H1 (cell line): ENCODE results near the gene CYP2J2. TPM values are rescaled to one million over a fixed set of nuclear protein-coding genes. Genes with fewer than 3 reads are reported as not detected.

Source experiments
- CTCF ChIA-PET: fragments of 300-600 bp; sonication (Branson Sonifier 250); formaldehyde crosslinking; loops from one replicate; lab custom pipeline; 2021; ENCODE audit not compliant: partially characterized antibody; lab: Charles Lee
- POLR2A ChIA-PET: fragments of 300-600 bp; sonication (Branson Sonifier 250); formaldehyde crosslinking; loops from one replicate; lab custom pipeline; 2021; ENCODE audit warnings: inconsistent platforms; ENCODE audit not compliant: partially characterized antibody; lab: Charles Lee
- DNase-seq, 2 experiments: peaks; one replicate each; pipeline versions ENCODE4 v3.0.0 to v3.0.0-alpha.2; 2010 to 2022; ENCODE audit warnings: low spot score in 2 of 2, low read depth in 1 of 2, mixed read lengths in 1 of 2
- FAIRE-seq: peaks from 2 replicates; lab custom pipeline; 2011; peaks lifted over from hg19 to GRCh38; lab: Jason Lieb, UNC
- H2AFZ ChIP-seq: 2 replicates; pipeline ENCODE4 v1.8.1; 2012; ENCODE audit warnings: low read length, inconsistent platforms
- H2AK5ac ChIP-seq: 2 replicates; pipeline ENCODE4 v1.6.1; 2013; ENCODE audit warnings: low read depth, low read length
- H2BK120ac ChIP-seq: replicated peaks from 2 replicates; pipeline ENCODE3; 2013; ENCODE audit warnings: low read depth, low read length, inconsistent platforms
- H2BK12ac ChIP-seq: 2 replicates; pipeline ENCODE4 v1.6.1; 2013; ENCODE audit warnings: low read depth, low read length
- H2BK15ac ChIP-seq: 2 replicates; pipeline ENCODE4 v1.6.1; 2013; ENCODE audit warnings: low read length
- H2BK20ac ChIP-seq: 2 replicates; pipeline ENCODE4 v1.6.1; 2013; ENCODE audit warnings: low read length
- H2BK5ac ChIP-seq: 2 replicates; pipeline ENCODE4 v1.6.1; 2013; ENCODE audit warnings: low read depth, low read length
- H3K14ac ChIP-seq: 2 replicates; pipeline ENCODE4 v1.6.1; 2013; ENCODE audit warnings: inconsistent platforms; ENCODE audit not compliant: insufficient read length
- H3K18ac ChIP-seq: 2 replicates; pipeline ENCODE4 v1.6.1; 2013; ENCODE audit warnings: low read length; ENCODE audit errors: extremely low read depth
- H3K23ac ChIP-seq: 2 replicates; pipeline ENCODE4 v1.6.1; 2013; ENCODE audit warnings: inconsistent platforms; ENCODE audit not compliant: insufficient read length
- H3K23me2 ChIP-seq: 2 replicates; pipeline ENCODE4 v1.6.1; 2013; ENCODE audit warnings: low read depth, low read length
- H3K27ac ChIP-seq: 2 replicates; pipeline ENCODE4 v1.6.1; 2011; ENCODE audit warnings: low read depth, low read length, inconsistent platforms
- H3K27me3 ChIP-seq, 4 experiments: replicated peaks in 1 of 4; 1 replicate in 1 of 4; 2 replicates in 3 of 4; pipeline versions ENCODE4 v1.6.1 to v1.8.1; 2011 to 2013; ENCODE audit warnings: low read length in 3 of 4, mild to moderate bottlenecking in 3 of 4, inconsistent platforms in 2 of 4, mixed read lengths in 2 of 4, moderate library complexity in 1 of 4; ENCODE audit not compliant: control insufficient read depth in 3 of 4, insufficient read depth in 3 of 4; ENCODE audit errors: extremely low read depth in 1 of 4
- H3K36me3 ChIP-seq, 4 experiments: 2 replicates each; pipeline versions ENCODE4 v1.6.1 to v1.8.1; 2011 to 2013; ENCODE audit warnings: mild to moderate bottlenecking in 4 of 4, low read length in 3 of 4, moderate library complexity in 2 of 4, control low read depth in 1 of 4, inconsistent platforms in 1 of 4; ENCODE audit not compliant: insufficient read depth in 4 of 4, control insufficient read depth in 2 of 4
- H3K4ac ChIP-seq: replicated peaks from 2 replicates; pipeline ENCODE3; 2013; ENCODE audit warnings: low read length, low read depth, mixed read lengths, inconsistent platforms; ENCODE audit not compliant: insufficient read length
- H3K4me1 ChIP-seq, 4 experiments: replicated peaks in 1 of 4; 1 replicate in 1 of 4; 2 replicates in 3 of 4; pipeline versions ENCODE4 v1.6.1 to v1.8.1; 2011 to 2013; ENCODE audit warnings: low read length in 3 of 4, inconsistent platforms in 2 of 4, mixed read lengths in 1 of 4; ENCODE audit not compliant: insufficient read depth in 4 of 4, control insufficient read depth in 3 of 4
- H3K4me2 ChIP-seq, 2 experiments: 2 replicates each; pipeline versions ENCODE4 v1.6.1 to v1.8.1; 2011 to 2013; ENCODE audit warnings: low read depth in 2 of 2, low read length in 2 of 2, control low read depth in 1 of 2, inconsistent platforms in 1 of 2, mild to moderate bottlenecking in 1 of 2; ENCODE audit not compliant: insufficient read depth in 1 of 2
- H3K4me3 ChIP-seq, 4 experiments: fragments of 200-600, 300-600 bp in 1 of 4; sonication (generic), shearing (Covaris generic), sonication (Bioruptor Twin) in 1 of 4; 2 replicates each; pipeline versions ENCODE4 v1.5.1 to v1.8.1; 2011 to 2016; ENCODE audit warnings: low read length in 4 of 4, low read depth in 3 of 4, control low read depth in 2 of 4, inconsistent platforms in 2 of 4, mild to moderate bottlenecking in 2 of 4, mixed read lengths in 1 of 4, moderate library complexity in 1 of 4; ENCODE audit not compliant: insufficient read depth in 2 of 4; ENCODE audit errors: extremely low read depth in 1 of 4
- H3K56ac ChIP-seq: replicated peaks from 2 replicates; pipeline ENCODE3; 2013; ENCODE audit warnings: low read depth, mild to moderate bottlenecking, mixed read lengths, low read length, inconsistent platforms; ENCODE audit not compliant: insufficient read length
- H3K79me1 ChIP-seq: 2 replicates; pipeline ENCODE4 v1.6.1; 2013; ENCODE audit warnings: low read depth, low read length, control low read depth
- H3K79me2 ChIP-seq, 2 experiments: 2 replicates each; pipeline versions ENCODE4 v1.6.1 to v1.8.1; 2012 to 2013; ENCODE audit warnings: low read length in 2 of 2, mild to moderate bottlenecking in 2 of 2, inconsistent platforms in 1 of 2; ENCODE audit not compliant: insufficient read depth in 2 of 2, control insufficient read depth in 1 of 2
- H3K9ac ChIP-seq, 4 experiments: replicated peaks in 1 of 4; 1 replicate in 1 of 4; 2 replicates in 3 of 4; pipeline versions ENCODE4 v1.6.1 to v1.8.1; 2011 to 2013; ENCODE audit warnings: low read depth in 3 of 4, low read length in 3 of 4, control low read depth in 2 of 4, mild to moderate bottlenecking in 2 of 4, moderate library complexity in 2 of 4, inconsistent platforms in 1 of 4; ENCODE audit errors: extremely low read depth in 1 of 4
- H3K9me3 ChIP-seq, 2 experiments: 2 replicates each; pipeline versions ENCODE4 v1.6.1 to v1.8.1; 2012 to 2013; ENCODE audit warnings: mild to moderate bottlenecking in 2 of 2, moderate library complexity in 2 of 2, control low read depth in 1 of 2, inconsistent platforms in 1 of 2, low read depth in 1 of 2, low read length in 1 of 2, mixed read lengths in 1 of 2; ENCODE audit not compliant: insufficient read depth in 2 of 2
- H4K20me1 ChIP-seq, 2 experiments: replicated peaks in 1 of 2; 2 replicates each; pipeline versions ENCODE3 to v1.8.1; 2011 to 2013; ENCODE audit warnings: inconsistent platforms in 2 of 2, low read length in 2 of 2, mild to moderate bottlenecking in 1 of 2; ENCODE audit not compliant: insufficient read depth in 2 of 2, control insufficient read depth in 1 of 2
- H4K5ac ChIP-seq: 2 replicates; pipeline ENCODE4 v1.6.1; 2013; ENCODE audit warnings: low read length, low read depth, mixed read lengths, inconsistent platforms; ENCODE audit not compliant: insufficient read length
- H4K8ac ChIP-seq: 2 replicates; pipeline ENCODE4 v1.8.0; 2013; ENCODE audit warnings: mild to moderate bottlenecking, moderate library complexity, low read length, inconsistent platforms; ENCODE audit not compliant: insufficient read depth; ENCODE audit errors: extremely low read depth
- H4K91ac ChIP-seq: replicated peaks from 2 replicates; pipeline ENCODE3; 2013; ENCODE audit warnings: low read length, mixed read lengths, inconsistent platforms; ENCODE audit not compliant: insufficient read length
- BRCA1 ChIP-seq: IDR thresholded peaks from 2 replicates; pipeline ENCODE4 v1.6.1; 2012; ENCODE audit warnings: low read depth, low read length, improper control_type of control experiment
- CEBPB ChIP-seq: IDR thresholded peaks from 2 replicates; pipeline ENCODE4 v1.6.1; 2012; ENCODE audit warnings: low read depth, low read length
- CREB1 ChIP-seq: IDR thresholded peaks from 2 replicates; pipeline ENCODE4 v1.6.1; 2012; ENCODE audit warnings: inconsistent platforms
- HDAC2 ChIP-seq, 2 experiments: fragments of 300-600 bp in 1 of 2; sonication (generic) in 1 of 2; IDR thresholded peaks; 2 replicates each; pipeline ENCODE4 v1.6.1; 2011 to 2012; ENCODE audit warnings: low read depth in 2 of 2, low read length in 2 of 2, mild to moderate bottlenecking in 2 of 2, moderate library complexity in 2 of 2, borderline replicate concordance in 1 of 2, inconsistent platforms in 1 of 2
- JUN ChIP-seq: IDR thresholded peaks from 2 replicates; pipeline ENCODE4 v1.6.1; 2011; ENCODE audit warnings: low read depth, mild to moderate bottlenecking, improper control_type of control experiment, low read length
- JUND ChIP-seq: IDR thresholded peaks from 2 replicates; pipeline ENCODE4 v1.6.1; 2011; ENCODE audit warnings: mild to moderate bottlenecking, improper control_type of control experiment, low read length
- SP4 ChIP-seq: IDR thresholded peaks from 2 replicates; pipeline ENCODE4 v1.6.1; 2012; ENCODE audit warnings: low read length, inconsistent platforms
- TAF7 ChIP-seq: optimal IDR thresholded peaks from 2 replicates; pipeline ENCODE3; 2011; ENCODE audit warnings: low read depth, mild to moderate bottlenecking, inconsistent platforms, low read length, moderate library complexity, borderline replicate concordance
- ZNF274 ChIP-seq: IDR thresholded peaks from 2 replicates; pipeline ENCODE4 v1.7.0; 2012; ENCODE audit warnings: low read length, borderline replicate concordance; ENCODE audit errors: extremely low read depth
- WGBS, 2 experiments: shearing (Covaris generic) in 1 of 2; methylation state at CpG; one replicate each; pipeline versions ENCODE4 v1.1.6 to v1.1.7; 2013 to 2015; ENCODE audit warnings: low lambda C conversion rate in 2 of 2, mixed read lengths in 2 of 2, inconsistent platforms in 1 of 2, low coverage in 1 of 2, missing lambda C conversion rate in 1 of 2; ENCODE audit not compliant: insufficient replicate concordance in 2 of 2, insufficient coverage in 1 of 2, insufficient read length in 1 of 2; ENCODE audit errors: extremely low coverage in 1 of 2, missing lambda C conversion rate in 1 of 2; 5-methylcytosine and 5-hydroxymethylcytosine counted together
- polyA plus RNA-seq, 7 experiments: library from polyadenylated mRNA; depleted of rRNA in 3 of 7; stranded (reverse) in 5 of 7; unstranded in 2 of 7; fragments of >200 nt in 5 of 7; fragments of 200-250 nt in 2 of 7; gene quantifications; 1 replicate in 5 of 7; 2 replicates in 1 of 7; 4 replicates in 1 of 7; pipeline versions ENCODE4 v1.2.1 to v1.2.3, GENCODE V29; 2011 to 2013; ENCODE audit warnings: missing spikeins in 2 of 7, mixed read lengths in 2 of 7
- total RNA-seq: library from RNA; stranded (reverse); fragmentation: NEBNext Ultra II Directional; extraction: Animal tissue kit (Norgen Biotek cat#: 25700); gene quantifications from 2 replicates; pipeline ENCODE4 v1.2.1, GENCODE V29; 2021
- TF ChIP-seq, protein P1 (sequence below): IDR thresholded peaks from 2 replicates; pipeline ENCODE4 v1.6.1; 2011; ENCODE audit warnings: low read length, improper control_type of control experiment
- TF ChIP-seq, protein P2 (sequence below), 3 experiments: IDR thresholded peaks; 1 replicate in 2 of 3; 2 replicates in 1 of 3; pipeline versions ENCODE4 v1.5.1 to v1.6.1; 2011; ENCODE audit warnings: low read length in 3 of 3, mild to moderate bottlenecking in 3 of 3, inconsistent platforms in 2 of 3, low read depth in 1 of 3, moderate library complexity in 1 of 3; ENCODE audit not compliant: insufficient read depth in 1 of 3; ENCODE audit errors: control extremely low read depth in 1 of 3

Gene CYP2J2
- total and polyA plus RNA-seq, 2 of the 8 experiments (the other 6 are each of a cell fraction or from before 2014, with no cell fraction given), result 0.59 to 2.1 TPM

DNA sequence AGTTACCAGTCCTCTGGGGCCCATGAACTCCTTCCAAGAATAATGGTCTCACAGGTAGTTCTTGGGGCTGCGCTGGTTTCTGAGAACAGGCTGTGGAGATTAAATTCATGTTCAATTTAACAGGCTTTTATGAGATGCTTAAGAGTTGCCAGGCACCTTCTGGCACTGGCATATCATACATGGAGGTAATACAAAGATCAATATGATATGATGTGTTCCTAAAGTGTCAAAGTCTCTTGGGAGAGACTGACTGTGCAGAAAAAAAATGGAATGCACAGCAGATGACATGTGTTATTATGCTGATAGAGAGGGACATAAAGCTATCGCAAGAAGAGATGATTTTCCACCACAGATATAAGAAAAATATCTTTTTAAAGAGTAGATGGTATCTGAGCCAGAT lies 6.8 kb downstream of the CYP2J2 start:
- no peak overlapping the region for H3K4me2 ChIP-seq
- H2BK120ac ChIP-seq, result no peak overlapping the region
- no peak overlapping the region for H3K9ac ChIP-seq
- no peak overlapping the region for H3K4me3 ChIP-seq
- no peaks in the 10 kb centered on the region for H3K79me1 ChIP-seq
- H3K27me3 ChIP-seq, result no peaks in the 10 kb centered on the region
- CTCF ChIA-PET, result interaction anchor here (1.0 to 3.6 kb wide), 4 partner anchors 16 to 41 kb away, joined by 3 to 14 read pairs (median 10); no protein-coding TSS in a partner anchor
- H2BK15ac ChIP-seq, result no peak overlapping the region
- H3K79me2 ChIP-seq, result no peaks in the 10 kb centered on the region
- H3K56ac ChIP-seq, result no peak overlapping the region
- H3K23ac ChIP-seq, result no peak overlapping the region
- WGBS, 2 experiments, result 93% methylated on average over 2 of the region's 2 CpGs; no CpG with 5 or more reads in 1 of the 2 experiments
- no peak overlapping the region for H4K5ac ChIP-seq
- H3K4me1 ChIP-seq, result no peaks in the 10 kb centered on the region
- H2BK20ac ChIP-seq, result no peak overlapping the region
- H3K14ac ChIP-seq, result no peak overlapping the region
- no peak overlapping the region for H3K18ac ChIP-seq
- no peaks in the 10 kb centered on the region for H3K9me3 ChIP-seq
- FAIRE-seq (no peak), DNase-seq (no peak)
- peaks cover 2% of the 10 kb centered on the region; the same call in 1 of the 2 replicates for H3K23me2 ChIP-seq
- no peaks in the 10 kb centered on the region for H4K20me1 ChIP-seq
- H3K36me3 ChIP-seq, result no peaks in the 10 kb centered on the region
- no peak overlapping the region for H4K8ac ChIP-seq
- no peak overlapping the region for H2BK12ac ChIP-seq
- no peak overlapping the region for H2AFZ ChIP-seq
- no peak overlapping the region for H4K91ac ChIP-seq
- H3K27ac ChIP-seq, result no peak overlapping the region
- H3K4ac ChIP-seq, result no peak overlapping the region
- H2AK5ac ChIP-seq, result no peak overlapping the region
- no peak overlapping the region for H2BK5ac ChIP-seq
- POLR2A ChIA-PET, result no interaction called here
- no peak for TF ChIP-seq JUN
- TF ChIP-seq, protein P1, sequence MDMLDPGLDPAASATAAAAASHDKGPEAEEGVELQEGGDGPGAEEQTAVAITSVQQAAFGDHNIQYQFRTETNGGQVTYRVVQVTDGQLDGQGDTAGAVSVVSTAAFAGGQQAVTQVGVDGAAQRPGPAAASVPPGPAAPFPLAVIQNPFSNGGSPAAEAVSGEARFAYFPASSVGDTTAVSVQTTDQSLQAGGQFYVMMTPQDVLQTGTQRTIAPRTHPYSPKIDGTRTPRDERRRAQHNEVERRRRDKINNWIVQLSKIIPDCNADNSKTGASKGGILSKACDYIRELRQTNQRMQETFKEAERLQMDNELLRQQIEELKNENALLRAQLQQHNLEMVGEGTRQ, result no peak
- TF ChIP-seq, protein P2, sequence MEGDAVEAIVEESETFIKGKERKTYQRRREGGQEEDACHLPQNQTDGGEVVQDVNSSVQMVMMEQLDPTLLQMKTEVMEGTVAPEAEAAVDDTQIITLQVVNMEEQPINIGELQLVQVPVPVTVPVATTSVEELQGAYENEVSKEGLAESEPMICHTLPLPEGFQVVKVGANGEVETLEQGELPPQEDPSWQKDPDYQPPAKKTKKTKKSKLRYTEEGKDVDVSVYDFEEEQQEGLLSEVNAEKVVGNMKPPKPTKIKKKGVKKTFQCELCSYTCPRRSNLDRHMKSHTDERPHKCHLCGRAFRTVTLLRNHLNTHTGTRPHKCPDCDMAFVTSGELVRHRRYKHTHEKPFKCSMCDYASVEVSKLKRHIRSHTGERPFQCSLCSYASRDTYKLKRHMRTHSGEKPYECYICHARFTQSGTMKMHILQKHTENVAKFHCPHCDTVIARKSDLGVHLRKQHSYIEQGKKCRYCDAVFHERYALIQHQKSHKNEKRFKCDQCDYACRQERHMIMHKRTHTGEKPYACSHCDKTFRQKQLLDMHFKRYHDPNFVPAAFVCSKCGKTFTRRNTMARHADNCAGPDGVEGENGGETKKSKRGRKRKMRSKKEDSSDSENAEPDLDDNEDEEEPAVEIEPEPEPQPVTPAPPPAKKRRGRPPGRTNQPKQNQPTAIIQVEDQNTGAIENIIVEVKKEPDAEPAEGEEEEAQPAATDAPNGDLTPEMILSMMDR (IDR thresholded peaks at IDR 0.05; ENCODE audit: control extremely low read depth in 1 of 3, insufficient read depth in 1 of 3, low read depth in 1 of 3, low read length in 3 of 3), result no peak
- TF ChIP-seq CREB1, result no peak
- TF ChIP-seq BRCA1, result no peak
- no peak for TF ChIP-seq SP4
- TF ChIP-seq ZNF274, result no peak
- no peak for TF ChIP-seq HDAC2 (IDR thresholded peaks at IDR 0.05; ENCODE audit: borderline replicate concordance in 1 of 2, low read depth in 2 of 2, low read length in 2 of 2)
- no peak for TF ChIP-seq TAF7
- no peak for TF ChIP-seq CEBPB
- TF ChIP-seq JUND, result no peak
